ENCODE data around the gene MPHOSPH8. TPM values are rescaled to one million over a fixed set of nuclear protein-coding genes. Genes with fewer than 3 reads are reported as not detected.

The MPHOSPH8 gene
- total RNA-seq, 1 donor from 2014 or later = 44.4 TPM

- TF ChIP-seq CTCF (IDR thresholded peaks at IDR 0.05) = no peak
- ATAC-seq (no peak), DNase-seq (no peak)
- Histone ChIP-seq H3K36me3 (peaks cover 61% of the 10 kb centered on the region), H3K9me3 (no peaks in the 10 kb centered on the region), H3K27ac (no peak overlapping the region), H3K27me3 (no peaks in the 10 kb centered on the region), H3K4me3 (no peak overlapping the region), H3K4me1 (no peaks in the 10 kb centered on the region)
- intact Hi-C loops (cut with DNase I) = no loop called here
Observed at GRCh38 chr13:19650742-19651141, 17.3 kb downstream of the MPHOSPH8 start.

DNA sequence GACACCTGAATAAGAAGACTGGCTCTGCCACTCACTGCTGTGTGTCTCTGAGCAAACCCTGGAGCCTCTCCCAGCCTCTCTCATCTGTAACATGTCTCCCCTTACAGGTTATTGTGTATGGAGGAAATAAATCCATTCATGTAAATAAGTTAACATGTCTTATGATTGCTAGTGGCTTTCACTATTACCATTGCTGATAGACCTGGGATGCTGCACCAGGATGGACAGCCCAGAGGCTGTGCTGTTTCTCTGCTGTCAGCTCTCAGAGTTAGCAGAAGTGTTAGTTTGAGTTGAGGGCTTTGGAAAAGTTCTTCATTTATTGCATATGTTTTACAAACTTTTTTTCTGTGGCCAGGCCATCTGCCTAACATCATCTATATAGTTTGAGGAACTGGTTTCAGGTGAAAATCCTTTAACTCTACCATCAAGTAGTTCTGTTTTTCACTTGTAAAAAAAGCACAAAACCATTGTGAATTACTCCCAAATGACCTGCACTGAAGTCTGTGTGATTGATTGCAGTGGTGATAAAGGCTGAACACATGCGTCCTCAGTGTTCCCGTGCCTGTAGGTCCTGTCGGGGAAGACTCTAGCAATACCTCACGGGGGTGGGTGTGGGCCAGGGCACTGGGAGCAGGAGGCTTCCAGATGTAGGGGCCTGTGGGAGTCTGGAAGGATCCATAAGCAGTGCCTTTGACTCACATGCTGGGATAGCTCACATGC is 24.6 kb downstream of the MPHOSPH8 start:
- H3K27me3 ChIP-seq = no peaks in the 10 kb centered on the region
- no peak overlapping the region for H3K4me3 ChIP-seq
- H3K27ac ChIP-seq = no peak overlapping the region
- DNase-seq (no peak), ATAC-seq (no peak)
- intact Hi-C loops (cut with DNase I) = no loop called here
- no peaks in the 10 kb centered on the region for H3K9me3 ChIP-seq
- H3K36me3 ChIP-seq = peaks cover 46% of the 10 kb centered on the region
- no peak for TF ChIP-seq CTCF (IDR thresholded peaks at IDR 0.05)
- no peaks in the 10 kb centered on the region for H3K4me1 ChIP-seq

DNA sequence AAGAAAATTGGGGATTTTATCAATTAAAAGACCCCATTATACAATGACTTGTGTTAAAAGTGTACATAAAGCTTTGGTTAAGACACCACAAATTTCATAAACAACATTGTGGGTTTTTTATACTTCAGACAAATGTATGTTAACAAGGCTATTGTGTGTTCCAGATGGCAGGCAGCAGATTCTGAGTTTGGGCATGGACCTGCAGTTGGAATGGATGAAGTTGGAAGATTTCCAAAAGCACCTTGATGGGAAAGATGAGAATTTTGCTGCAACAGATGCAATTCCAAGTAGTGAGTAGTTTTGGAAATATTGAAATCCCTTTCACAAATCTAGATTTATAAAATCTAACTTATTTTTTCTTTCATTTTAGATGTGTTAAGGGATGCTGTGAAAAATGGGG is 25.4 kb downstream of the MPHOSPH8 start:
- Histone ChIP-seq H3K27ac (no peak overlapping the region), H3K36me3 (peaks cover 54% of the 10 kb centered on the region), H3K9me3 (no peaks in the 10 kb centered on the region), H3K27me3 (no peaks in the 10 kb centered on the region), H3K4me3 (no peak overlapping the region), H3K4me1 (no peaks in the 10 kb centered on the region)
- DNase-seq (no peak), ATAC-seq (no peak)
- intact Hi-C loops (cut with DNase I) = no loop called here
- TF ChIP-seq CTCF (IDR thresholded peaks at IDR 0.05) = no peak

DNA sequence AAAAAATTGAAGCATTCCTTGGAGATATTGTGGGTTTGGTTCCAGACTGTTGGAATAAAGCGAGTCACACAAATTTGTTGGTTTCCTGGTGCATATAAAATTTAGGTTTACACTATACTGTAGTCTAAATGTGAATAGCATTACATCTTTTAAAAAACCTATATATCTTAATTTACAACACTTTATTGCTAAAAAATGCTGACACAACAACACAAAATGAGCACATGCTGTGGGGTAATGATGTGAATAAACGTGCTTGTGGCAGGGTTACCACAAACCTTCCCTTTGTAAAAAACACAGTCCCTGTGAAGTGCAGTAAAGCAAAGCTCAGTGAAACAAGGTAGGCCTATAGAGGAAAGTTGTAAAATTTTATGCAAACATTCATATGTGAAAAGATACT is 27.7 kb downstream of the MPHOSPH8 start:
- ATAC-seq (no peak), DNase-seq (no peak)
- H3K4me3 ChIP-seq = no peak overlapping the region
- H3K4me1 ChIP-seq = no peaks in the 10 kb centered on the region
- no peaks in the 10 kb centered on the region for H3K9me3 ChIP-seq
- H3K36me3 ChIP-seq = peaks cover 77% of the 10 kb centered on the region
- intact Hi-C loops (cut with DNase I) = no loop called here
- TF ChIP-seq CTCF (IDR thresholded peaks at IDR 0.05) = no peak
- no peak overlapping the region for H3K27ac ChIP-seq
- no peaks in the 10 kb centered on the region for H3K27me3 ChIP-seq

GRCh38 chr13:19661561-19661960 is 28.1 kb downstream of the MPHOSPH8 start:
- Histone ChIP-seq H3K36me3 (peaks cover 81% of the 10 kb centered on the region), H3K27me3 (no peaks in the 10 kb centered on the region), H3K9me3 (no peaks in the 10 kb centered on the region), H3K4me1 (no peaks in the 10 kb centered on the region), H3K4me3 (no peak overlapping the region), H3K27ac (no peak overlapping the region)
- DNase-seq (no peak), ATAC-seq (no peak)
- TF ChIP-seq CTCF (IDR thresholded peaks at IDR 0.05) = no peak
- intact Hi-C loops (cut with DNase I) = no loop called here
